Embryonic facial prominence (tissue), 1 donor: ENCODE data around the gene VRK2.

Experiments used
- DNase-seq: peaks from one replicate; pipeline ENCODE4 v3.0.0-alpha.2; 2016; ENCODE audit errors: extremely low spot score

VRK2 gene

GRCh38 chr2:58046585-58047372, at the start of gene VRK2:
Gene VRK2 (plus strand): TSS chr2:58046806. CDS start chr2:58048832, 2,026 bp downstream.
- peak; percentile 76 for DNase-seq

- DNase-seq: no peak
Observed at GRCh38 chr2:58006256-58006951, 40.2 kb upstream of the VRK2 start.

DNA sequence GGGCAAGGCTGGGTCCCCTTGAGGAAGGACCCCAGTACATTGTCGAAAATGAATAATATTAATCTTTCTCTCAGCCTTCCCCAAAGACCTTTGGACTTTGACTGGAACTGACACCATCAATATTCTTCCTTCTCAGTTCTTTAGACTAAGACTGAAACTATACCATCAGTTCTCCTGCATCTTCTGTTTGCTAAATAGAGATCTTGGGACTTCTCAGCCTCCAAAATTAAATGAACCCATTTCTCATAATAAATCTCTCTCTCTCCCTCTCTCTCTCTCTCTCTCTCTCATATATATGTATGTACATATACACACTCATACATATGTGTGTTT, 39.7 kb upstream of the VRK2 start:
- no peak for DNase-seq

GRCh38 chr2:58010599-58010998, 36.0 kb upstream of the VRK2 start:
- DNase-seq: no peak

- no peak for DNase-seq
Observed at GRCh38 chr2:58019229-58019628, 27.4 kb upstream of the VRK2 start.

DNA sequence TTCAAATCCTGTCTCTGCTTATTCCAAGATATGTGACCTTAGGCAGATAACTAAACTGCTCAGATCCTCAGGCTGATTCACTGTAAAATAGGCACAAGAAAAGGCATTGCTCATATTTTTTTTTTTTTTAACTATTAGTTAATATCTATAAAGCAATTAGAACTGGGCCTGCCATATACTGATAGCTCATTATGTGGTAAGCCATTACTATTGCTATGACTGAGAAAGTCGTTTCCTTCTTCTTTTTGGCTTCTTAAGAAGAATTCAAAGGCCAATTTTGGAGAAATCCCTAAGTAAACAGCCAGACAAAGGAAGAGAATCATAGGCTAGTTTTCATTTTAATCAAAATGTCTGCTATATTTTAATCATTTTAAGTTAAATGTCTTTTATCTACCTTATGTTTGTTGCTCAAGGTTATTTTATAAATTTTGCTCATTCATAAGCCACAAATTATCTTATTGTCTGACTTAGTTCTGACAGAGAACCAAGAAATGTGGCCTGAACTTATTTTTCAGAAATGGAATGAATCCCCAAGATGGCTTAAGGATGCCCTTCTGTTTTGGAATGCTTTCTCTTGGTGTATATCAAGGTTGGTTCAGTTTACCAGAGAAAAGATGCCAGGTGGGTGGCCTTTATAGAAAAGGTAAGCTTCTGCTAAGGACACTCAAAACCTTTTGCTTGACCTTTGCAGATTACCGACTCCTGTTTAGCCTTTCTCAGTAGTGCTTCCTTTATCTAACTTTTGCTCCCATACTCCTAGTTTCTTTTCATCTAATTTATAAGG, 21.3 kb upstream of the VRK2 start:
- no peak for DNase-seq

DNA sequence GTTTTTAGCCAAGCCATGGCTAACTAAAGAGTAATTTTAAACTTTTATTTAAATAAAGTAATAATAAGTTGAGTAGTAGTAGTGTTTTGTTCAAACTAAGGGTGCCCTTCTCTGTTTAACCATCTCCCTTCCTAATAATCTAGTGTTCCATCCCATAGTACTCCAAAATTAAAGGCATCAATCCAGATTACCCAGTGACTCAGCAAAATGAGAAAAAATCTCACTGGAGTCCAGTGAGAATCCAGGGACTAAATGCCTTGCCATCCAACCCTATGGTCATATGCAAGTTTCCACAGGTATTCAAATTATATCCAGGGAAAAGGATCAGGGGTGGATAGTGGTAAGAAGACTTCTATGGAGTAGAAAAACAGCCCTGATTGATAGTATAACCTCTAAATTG, 19.6 kb upstream of the VRK2 start:
- no peak for DNase-seq

DNA sequence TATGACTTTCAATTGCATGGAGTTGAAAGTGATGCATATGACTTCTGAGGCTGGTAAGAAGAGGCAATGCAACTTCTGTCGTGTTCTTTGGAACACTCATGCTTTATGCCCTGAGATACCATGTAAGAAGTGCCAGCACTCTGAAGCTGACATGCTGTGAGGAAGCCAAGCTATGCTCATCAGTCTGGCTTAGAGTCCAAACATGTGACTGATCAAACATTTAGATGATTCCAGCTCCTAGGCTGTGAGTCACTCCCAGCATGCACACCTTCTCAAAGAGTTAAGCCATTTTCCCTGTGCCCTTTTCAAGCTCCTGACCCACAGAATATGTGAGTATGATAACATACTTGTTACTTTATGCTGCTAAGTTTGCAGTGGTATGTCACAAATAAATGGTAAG, 15.8 kb upstream of the VRK2 start:
- no peak for DNase-seq

DNA sequence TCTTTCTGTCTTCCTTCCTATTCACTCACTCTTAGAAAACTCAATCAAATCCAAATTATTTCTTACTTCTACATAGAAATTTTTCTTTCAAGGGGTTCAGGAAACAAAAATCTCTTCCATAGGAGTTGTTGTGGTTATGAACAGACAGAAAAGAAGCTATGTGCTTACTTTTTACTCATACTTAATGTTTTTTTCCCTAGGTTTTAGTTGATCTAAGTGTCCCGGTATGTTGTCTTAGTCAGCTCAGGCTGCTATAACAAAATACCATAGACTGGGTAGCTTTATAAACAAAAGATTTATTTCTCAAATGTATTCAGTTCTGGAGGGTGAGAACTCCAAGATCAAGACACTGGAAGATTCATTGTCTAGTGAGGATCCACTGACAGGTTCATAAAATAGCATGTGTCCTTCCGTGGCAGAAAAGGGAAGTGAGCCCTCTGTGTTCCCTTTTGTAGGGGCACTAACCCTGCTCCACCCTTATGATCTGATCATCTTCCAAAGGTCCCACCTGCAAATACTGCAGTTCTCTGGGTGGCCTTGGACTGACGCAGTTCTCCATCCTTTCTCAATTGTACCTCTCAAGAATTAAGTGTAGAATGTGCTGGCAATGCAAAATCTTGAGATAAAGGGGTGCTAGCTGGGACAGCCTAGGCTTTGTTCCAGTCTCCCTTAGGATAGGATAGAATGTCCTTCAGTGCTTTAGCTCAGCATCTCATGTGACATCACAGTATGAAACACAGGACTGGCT, 14.4 kb upstream of the VRK2 start:
- no peak for DNase-seq

- DNase-seq: no peak
Observed at GRCh38 chr2:58032764-58033080, 13.9 kb upstream of the VRK2 start.

- DNase-seq: no peak
Observed at GRCh38 chr2:58033530-58033929, 13.1 kb upstream of the VRK2 start.

DNA sequence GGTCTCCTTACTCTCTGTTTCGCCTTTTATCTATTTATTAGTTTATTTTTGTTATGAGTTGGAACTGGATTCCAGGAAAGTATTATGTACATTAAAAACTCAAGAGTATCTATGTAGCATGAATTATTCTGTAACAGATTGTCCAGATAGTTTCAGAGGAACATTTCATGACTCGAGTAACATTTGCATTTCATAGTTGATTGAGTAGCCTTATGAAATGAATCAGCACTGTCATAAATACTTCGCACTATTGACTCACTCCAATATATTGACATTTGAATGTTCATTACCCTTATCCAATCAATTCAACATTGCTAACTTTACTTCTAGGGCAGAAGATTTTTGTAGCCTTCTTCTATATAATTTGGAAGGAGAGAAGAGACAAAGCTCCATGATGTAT, 11.3 kb upstream of the VRK2 start:
- DNase-seq: no peak

DNA sequence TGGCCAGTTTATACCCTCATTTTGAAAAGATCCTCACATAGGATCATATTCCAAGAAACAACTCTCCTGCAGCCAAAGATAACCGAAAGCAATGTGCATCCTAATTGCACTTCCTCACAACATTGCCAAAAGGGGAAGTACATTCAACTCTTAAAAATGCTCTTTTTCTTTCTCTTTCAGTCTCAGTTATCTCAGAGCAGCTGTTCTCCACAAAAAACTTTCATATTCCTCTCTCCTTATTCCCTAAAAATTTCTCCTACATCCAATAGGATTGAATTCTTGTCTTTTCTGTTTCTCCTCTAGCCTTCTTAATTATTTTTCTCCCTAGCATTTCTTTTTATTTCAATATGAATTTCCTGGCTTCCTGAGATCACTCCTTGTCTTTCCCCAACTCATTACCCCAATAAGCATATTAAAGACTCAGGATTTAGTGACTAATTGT, 7.4 kb upstream of the VRK2 start:
- no peak for DNase-seq

DNA sequence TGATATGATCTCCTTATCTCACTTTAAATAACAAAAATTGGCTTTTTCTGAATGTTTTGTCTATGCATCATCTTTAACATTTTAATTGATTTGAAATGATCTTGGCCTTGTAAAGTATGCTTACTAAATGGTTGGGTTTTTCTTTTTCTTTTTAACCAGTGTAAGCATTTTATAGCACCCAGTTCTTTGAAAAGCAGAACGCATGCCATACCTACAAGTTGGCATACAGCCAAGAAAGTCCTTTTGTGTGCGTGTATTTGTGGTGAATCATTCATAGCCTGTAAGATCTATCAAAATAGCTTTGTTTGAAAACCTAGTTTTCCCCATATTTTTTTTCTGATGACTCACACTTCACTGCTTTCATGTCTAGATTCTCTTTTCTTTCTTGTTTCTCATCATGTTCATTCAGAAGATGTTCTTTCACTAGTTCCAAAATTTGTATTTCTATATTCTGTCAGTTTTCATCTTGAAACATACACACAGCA, 4.1 kb upstream of the VRK2 start:
- DNase-seq: no peak

DNA sequence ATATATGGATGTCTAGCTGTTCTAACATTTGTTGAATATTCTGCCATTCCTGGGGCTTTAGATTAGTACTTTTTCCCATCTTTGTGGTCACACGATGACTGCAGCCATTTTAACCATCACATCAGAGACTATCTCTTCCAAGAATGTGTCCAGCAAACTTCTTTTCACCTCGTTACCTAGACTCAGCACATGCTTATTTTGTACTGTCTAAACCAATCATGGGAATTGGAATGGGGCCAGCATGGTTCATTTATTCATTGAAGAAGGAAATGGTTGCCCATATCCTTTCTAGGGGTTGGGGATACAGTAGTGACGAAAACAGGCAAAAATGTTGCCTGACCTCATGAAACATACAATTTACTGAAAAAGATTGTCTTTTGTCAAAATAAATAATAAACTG, 2.5 kb upstream of the VRK2 start:
- DNase-seq: no peak

DNA sequence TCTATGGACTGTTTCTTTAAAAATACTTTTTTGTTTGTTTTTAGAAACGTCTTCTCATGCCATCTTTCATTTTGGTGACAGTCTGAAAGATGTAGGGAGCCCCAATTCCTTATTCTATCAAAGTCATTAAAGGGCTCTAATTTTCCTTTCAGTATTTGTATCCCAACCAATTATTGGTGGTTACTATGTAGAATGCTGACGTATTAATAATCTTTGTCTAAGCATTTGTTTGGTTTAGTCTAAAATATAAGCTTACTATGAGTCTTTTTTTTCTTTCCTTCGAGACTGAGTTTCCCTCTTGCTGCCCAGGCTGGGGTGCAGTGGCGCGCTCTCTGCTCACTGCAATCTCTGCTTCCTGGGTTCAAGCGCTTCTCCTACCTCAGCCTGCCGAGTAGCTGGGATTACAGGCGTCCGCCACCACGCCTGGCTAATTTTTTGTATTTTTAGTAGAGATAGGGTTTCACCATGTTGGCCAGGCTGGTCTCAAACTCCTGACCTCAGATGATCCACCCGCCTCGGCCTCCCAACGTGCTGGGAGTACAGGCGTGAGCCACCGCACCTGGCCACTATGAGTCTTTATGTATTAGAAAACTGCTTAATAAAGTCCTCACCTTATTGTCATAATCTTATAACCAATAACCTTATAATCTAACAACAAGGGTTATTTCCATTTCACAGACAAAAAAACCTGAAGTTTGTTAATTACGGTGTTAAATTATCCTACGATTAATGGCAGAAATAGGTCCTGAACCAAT, 849 bp upstream of the VRK2 start:
- no peak for DNase-seq

GRCh38 chr2:58046335-58046584, 346 bp upstream of the VRK2 start:
- DNase-seq: peak; percentile 13

DNA sequence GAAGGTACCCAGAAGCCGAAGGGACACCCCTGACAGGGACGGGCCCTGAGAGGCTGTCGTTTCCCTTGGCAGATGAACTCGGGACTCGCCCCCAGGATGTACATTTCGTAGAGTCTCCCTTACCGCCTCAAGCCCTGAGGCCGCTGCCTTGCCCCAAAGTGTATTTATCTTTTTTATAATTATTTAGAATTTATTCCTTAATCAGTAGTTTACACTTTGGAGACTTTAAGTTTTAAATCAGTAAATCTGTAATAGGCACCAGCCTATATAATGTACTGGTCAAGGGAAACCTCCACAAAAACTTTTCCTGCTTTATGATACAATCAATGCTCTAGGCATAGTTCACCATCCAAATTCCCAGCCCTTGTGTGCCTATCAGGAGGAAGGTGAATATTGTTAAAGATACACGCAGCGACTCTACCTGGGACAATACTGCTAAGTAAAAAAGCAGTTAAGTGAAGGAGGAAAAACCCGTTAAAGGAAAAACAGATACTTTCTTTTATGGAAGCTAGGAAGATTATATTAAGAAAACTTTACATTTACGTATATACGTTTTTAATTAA, 848 bp downstream of the VRK2 start:
- DNase-seq: no peak

- DNase-seq: no peak
Observed at GRCh38 chr2:58047961-58048360, 1.4 kb downstream of the VRK2 start.

GRCh38 chr2:58051445-58051844, 4.8 kb downstream of the VRK2 start:
- DNase-seq: no peak

GRCh38 chr2:58052978-58053377, 6.4 kb downstream of the VRK2 start:
- no peak for DNase-seq
